ENCODE results near the gene HMGN2.
"Not testable (repeated sequence)": the region's sequence is repeated elsewhere in the genome, so short reads cannot be mapped to it uniquely, and the experiment has no call there.

The HMGN2 gene

GRCh38 chr1:26477446-26478152, 5.4 kb downstream of the HMGN2 start:
- DNase-seq: peak; percentile 30

DNA sequence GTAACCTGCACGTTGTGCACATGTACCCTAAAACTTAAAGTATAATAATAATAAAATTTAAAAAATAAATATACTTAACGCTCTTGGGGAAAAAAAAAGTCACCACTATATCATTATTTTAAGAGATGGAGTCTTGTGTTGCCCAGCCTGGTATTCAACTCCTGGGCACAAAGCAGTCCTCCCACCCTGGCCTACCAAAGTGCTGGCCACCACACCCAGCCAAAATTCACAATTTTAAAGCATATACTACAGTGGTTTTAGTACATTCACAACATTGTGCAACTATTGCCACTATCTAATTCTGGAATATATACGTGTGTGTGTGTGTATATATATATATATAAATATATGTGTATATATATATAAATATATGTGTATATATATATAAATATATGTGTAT, 5.9 kb downstream of the HMGN2 start:
- no peak for DNase-seq

DNA sequence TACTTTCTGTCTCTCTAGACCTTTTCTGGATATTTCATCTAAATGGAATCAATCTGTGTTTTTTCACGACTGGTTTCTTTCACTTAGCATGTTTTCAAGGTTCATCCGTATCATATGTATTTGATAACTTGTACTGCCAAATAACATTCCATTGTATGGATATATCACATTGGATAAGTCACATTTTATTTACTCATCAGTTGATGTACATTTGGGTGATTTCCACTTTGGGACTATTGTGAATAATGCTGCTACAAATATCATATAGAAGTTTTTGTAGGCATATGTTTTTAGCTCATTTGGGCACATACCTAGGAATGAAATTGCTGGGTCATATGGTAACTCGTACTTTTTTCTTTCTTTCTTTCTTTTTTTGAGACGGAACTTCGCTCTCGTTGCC, 6.7 kb downstream of the HMGN2 start:
- DNase-seq: no peak

DNA sequence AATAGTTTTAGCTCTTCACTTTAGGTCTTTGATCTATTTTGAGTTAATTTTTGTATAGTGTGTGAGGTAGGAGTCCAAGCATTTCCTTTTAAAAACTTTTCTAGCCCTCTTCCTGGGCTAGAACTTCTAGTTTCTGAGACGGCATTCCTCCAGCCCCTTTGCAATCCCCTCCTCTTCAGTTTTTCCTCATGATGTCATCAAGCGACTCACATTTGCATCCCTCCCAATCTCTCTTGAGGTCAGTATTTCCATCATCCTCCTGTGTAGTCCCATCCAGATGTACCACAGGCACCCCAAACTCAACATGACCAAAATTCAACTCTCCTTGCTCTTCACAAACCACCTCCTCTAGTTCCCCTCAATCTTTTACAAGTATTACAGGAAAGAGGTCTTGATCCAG, 10.7 kb downstream of the HMGN2 start:
- no peak for DNase-seq

DNA sequence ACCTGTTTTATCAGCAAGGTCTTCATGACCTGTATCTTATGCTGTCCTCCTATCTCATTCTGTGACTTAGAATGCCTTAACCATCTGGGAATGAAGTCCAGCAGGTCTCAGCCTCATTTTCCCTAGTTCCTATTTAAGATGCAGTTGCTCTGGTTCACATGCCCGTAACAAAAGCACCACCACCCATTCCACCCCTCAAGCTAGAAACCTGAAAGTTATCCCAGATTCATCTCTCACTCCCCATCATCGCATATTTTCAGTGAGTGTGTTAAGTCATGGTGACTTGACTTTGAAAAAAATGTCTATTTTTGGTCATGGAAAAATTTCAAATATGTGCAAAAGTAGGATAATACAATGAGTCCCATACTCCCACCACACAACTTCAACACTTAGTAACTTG, 11.7 kb downstream of the HMGN2 start:
- no peak for DNase-seq

DNA sequence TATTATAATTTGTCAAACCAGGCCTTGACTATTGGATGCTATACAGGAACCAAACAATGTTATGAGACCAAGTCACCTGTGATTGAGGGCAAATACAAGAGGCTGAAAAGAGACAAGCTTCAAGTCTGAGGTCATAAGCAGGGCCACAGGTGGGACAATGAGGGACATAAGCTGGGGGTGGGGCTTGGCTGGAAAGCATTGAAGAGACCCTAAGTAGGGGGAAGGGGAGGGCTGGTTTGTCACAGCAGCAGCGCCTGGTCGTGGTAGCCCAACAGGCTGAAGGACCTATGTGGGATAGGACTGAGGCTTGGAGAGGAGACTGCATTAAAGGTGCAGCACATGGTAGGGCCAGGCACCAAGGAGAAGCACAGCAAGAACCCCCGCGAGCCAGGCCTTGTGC, 17.9 kb downstream of the HMGN2 start:
- no peak for DNase-seq

DNA sequence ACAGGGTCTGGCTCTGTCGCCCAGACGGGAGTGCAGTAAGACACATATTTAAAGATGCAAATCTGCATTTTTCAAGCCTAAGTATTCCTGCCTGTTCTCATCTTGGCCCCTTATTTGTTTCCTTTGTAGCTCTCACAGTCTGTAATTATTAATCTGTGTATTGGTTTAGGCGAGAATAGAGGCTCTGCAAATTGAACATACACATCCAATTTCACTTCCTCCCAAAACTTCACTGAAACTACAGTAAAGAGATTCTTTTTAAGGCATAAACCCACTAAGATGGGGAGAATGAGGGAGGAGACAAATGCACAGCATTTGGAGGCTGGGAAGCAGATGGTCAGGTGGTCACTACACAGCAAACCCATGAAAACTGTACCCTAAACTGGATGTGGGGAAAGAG, 21.0 kb downstream of the HMGN2 start:
- peak; percentile 32 for DNase-seq

GRCh38 chr1:26493938-26494337, 21.7 kb downstream of the HMGN2 start:
- DNase-seq: no peak

- DNase-seq: no peak
Measured at GRCh38 chr1:26496861-26497260, 24.6 kb downstream of the HMGN2 start.

DNA sequence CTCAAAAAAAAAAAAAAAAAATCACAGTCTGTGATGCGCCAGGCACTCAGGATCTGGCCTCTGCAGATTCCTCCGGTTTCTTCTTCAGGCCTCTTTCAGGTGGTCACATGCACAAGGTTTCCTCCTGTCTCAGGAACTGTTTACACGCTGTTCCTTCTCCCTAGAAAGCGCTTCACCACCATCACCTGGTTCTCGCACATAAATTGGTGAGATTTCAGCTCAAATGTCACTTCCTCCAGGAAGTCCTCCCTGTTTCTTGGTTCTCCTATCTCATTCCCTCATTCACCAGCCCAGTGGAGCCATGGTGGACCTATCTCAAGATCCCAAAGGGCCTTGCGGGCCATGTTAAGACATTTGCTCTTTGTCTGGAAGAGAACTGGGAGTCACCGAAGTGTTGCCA, 26.7 kb downstream of the HMGN2 start:
- no peak for DNase-seq

- DNase-seq: no peak
Measured at GRCh38 chr1:26500488-26501175, 28.4 kb downstream of the HMGN2 start.

DNA sequence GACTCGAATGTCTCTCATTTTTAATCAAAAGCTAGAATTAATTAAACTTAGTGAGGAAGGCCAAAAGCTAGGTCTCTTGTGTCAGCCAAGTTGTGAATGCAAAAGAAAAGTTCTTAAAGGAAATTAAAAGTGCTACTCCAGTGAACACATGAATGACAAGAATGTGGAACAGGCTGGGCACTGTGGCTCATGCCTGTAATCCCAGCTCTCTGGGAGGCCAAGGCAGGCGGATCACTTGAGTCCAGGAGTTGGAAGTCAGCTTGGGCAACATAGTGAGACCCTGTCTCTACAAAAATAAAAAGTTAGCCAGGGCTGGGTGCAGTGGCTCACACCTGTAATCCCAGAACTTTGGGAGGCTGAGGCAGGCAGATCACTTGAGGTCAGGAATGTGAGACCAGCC, 38.5 kb downstream of the HMGN2 start:
- not testable (repeated sequence) for DNase-seq

- DNase-seq: not testable (repeated sequence)
Measured at GRCh38 chr1:26515836-26516235, 43.6 kb downstream of the HMGN2 start.

DNA sequence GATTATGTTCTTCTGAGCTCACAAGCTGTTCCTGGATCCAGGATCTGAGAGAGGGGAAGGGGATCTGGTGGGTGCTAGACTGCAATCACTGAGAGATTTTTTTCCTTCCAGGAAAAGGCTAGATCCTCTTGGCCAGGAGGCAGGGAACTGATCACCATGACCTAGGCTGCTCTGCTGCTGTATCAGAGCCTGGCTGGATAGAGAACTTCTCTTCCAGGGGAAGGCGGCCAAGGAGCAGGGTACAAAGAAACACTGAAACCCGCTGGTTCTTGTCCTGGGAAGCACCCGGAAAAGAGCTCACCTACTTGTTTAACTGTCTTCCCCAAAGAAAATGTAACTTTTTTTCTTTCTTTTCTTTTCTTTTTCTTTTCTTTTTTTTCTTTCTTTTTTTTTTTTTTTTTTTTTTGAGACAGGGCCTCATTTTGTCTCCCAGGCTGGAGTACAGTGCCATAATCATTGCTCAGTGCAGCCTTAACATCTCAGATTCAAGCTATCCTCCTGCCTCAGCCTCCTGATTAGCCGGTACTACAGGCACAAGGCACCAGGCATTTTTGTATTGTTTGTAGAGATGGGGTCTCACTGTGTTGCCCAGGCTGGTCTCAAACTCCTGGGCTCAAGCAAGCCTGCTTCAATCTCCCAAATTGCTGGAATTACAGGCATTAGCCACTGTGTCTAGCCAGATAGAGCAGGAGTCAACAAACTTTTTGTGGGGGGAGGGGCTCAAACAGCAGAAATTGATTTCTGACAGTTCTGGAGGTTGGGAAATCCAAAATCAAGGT, 44.9 kb downstream of the HMGN2 start:
- DNase-seq: no peak

GRCh38 chr1:26517766-26518049, 45.5 kb downstream of the HMGN2 start:
- DNase-seq: peak; percentile 24

GRCh38 chr1:26518355-26518754, 46.1 kb downstream of the HMGN2 start:
- no peak for DNase-seq

GRCh38 chr1:26520339-26520738, 48.1 kb downstream of the HMGN2 start:
- DNase-seq: no peak

- no peak for DNase-seq
Measured at GRCh38 chr1:26521669-26522030, 49.4 kb downstream of the HMGN2 start.

DNA sequence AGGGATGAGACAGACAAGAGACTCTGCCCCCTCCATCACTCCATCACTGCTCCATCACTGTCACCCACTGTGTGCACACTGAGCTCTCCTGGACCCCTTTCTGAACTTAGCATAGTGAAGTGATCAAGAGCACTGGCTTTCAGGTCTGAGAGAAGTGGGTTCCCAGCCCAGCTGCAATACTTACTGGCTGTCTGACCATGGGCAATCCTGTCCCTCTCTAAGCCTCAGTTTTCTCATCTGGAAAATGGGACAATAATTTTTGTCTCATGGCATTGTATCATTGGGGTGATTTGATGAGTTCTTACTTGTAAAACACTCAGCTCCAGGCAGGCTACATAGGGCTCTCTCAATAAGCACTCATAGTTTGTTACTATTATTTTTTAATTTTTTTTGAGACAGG, 49.8 kb downstream of the HMGN2 start:
- no peak for DNase-seq

DNA sequence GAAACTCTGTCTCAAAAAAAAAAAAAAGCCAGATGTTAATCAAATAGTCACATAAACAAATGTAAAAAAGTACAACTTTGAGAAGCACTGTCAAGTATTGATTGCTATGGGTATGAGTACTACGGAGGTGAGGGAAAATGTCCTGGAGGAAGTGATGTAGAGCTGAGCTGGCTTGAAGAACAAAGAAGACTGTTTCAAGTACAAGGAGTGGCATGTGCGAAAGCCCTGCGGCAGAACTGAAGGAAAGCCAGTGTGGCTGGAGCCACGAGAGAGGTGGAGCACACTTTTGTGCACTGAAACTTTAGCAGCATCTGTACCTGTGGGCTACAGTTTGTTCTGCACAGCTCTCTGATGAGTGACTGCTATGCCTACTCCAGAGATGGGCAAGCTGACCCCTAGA, 51.9 kb downstream of the HMGN2 start:
- no peak for DNase-seq

Data from MV-4-11 (cell line).